GM21360 (cell line): ENCODE data around the gene CDIPT.
A peak's percentile ranks its signal among the peaks of the same experiment; 100 is the strongest.

Source experiments
- ATAC-seq: cut with Tn5 transposase; IDR thresholded peaks from one replicate; pipeline ENCODE4 v1.9.1; 2021; ENCODE audit warnings: mild to moderate bottlenecking, moderate library complexity; ENCODE audit not compliant: unreplicated experiment

The CDIPT gene

DNA sequence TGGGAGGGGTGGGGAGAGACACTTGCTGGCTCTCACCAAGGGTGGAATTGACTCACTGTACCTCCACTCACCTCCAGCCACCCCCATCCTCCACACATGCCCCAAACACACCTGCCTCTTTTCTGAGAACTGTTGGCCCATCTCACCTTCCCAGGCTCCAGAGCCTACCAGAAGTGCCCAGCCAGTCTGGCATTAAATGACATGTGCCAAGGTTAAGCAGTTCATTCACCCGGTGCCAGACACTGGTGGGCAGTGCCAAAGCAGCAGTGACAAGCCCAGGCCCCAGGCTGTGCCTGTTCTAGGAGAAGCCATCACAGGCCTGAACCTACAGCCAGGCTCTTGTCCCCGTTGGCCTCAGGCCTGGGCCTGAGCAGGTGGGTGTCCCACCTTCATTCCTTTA is 31.5 kb downstream of the CDIPT start:
- no peak for ATAC-seq

GRCh38 chr16:29830774-29831173 is 32.3 kb downstream of the CDIPT start:
- no peak for ATAC-seq

DNA sequence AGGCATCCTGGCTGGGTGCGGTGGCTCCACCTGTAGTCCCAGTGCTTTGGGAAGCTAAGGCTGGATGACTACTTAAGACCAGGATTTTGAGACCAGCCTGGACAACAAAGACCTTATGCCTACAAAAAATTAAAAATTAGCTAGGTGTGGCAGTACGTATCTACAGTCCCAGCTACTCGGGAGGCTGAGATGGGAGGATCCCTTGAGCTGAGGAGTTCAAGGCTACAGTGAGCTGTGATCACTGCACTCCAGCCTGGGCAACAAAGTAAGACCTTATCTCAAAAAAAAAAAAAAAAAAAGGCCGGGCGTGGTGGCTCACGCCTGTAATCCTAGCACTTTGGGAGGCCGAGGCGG is 36.7 kb downstream of the CDIPT start:
- ATAC-seq, result no peak

DNA sequence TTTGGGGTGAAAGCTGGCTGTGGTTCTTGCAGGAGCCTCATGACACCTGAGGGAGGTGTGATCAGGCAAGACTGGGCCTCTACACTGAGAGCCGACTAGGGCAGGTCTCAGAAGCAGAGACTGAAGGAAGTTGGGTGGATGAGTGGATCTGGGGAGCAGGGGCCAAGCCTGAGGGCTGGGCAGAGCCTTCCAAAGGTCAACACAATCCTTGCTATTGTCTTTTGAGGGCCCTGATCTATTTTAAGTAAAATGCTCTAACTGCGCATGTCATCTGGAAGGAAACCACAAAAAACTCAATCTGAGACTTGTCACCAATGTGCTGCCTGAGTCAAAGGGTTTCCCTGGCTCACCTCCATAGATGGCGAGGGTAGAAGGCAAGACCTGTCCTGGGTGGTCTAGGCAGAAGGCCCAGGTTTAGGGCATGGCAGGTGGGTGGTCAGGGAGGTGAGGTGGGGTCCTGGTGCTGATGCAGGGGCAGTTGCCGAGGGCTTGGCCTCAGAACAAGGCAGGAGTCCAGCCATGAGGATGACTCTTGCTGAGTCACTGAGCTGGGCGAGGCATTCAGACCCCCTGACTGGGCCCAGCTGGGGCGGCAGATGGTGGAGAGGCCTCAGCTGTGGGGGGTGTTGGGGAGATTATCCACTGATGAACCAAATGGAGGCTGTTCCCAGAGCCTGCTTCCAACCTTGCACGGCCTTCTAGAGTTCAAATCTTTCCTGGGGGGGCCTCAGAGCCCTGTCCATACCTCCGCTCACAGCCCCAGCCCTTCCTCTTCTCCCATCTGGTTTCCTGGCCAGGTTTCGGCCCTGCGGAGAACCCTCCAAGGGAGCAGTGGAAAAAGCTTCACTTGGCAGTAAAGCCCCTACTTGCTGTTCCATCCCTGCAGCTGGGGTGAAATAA is 37.6 kb downstream of the CDIPT start:
- ATAC-seq, result no peak

DNA sequence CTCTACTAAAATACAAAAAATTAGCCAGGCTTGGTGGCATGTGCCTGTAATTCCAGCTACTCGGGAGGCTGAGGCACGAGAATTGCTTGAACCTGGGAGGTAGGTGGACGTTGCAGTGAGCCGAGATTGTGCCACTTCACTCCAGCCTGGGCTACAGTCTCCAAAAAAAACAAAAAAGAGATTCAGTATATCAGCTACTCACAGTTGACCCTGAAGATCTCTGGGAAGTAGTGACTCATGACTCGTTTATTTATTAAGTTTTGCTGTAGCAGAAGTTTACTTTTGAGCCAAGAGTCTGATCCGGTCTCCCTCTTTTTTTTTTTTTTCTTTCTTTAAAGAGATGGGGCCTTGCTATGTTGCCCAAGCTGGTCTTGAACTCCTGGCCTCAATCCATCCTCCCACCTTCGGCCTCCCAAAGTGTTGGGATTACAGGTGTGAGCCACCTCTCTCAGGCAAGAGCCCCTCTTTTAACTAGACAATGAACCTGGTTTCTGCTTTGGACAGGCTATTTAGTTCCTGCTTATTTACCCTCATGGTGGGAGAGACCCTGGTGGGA is 38.4 kb downstream of the CDIPT start:
- no peak for ATAC-seq

GRCh38 chr16:29821643-29822115 is 41.3 kb downstream of the CDIPT start:
- no peak for ATAC-seq

GRCh38 chr16:29820730-29821642 is 42.0 kb downstream of the CDIPT start:
- no peak for ATAC-seq

GRCh38 chr16:29820271-29820701 is 42.7 kb downstream of the CDIPT start, which contains the start of gene MVP:
Gene MVP, plus strand, starts transcription at chr16:29820462. Its CDS starts 10,088 bp downstream, at chr16:29830550.
- ATAC-seq, result no peak

DNA sequence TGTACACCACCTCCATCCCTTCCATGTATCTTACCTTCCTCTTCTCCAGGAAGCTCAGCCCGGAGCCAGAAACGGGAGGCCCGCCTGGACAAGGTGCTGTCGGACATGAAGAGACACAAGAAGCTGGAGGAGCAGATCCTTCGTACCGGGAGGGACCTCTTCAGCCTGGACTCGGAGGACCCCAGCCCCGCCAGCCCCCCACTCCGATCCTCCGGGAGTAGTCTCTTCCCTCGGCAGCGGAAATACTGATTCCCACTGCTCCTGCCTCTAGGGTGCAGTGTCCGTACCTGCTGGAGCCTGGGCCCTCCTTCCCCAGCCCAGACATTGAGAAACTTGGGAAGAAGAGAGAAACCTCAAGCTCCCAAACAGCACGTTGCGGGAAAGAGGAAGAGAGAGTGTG is 43.5 kb downstream of the CDIPT start:
- ATAC-seq, result no peak

DNA sequence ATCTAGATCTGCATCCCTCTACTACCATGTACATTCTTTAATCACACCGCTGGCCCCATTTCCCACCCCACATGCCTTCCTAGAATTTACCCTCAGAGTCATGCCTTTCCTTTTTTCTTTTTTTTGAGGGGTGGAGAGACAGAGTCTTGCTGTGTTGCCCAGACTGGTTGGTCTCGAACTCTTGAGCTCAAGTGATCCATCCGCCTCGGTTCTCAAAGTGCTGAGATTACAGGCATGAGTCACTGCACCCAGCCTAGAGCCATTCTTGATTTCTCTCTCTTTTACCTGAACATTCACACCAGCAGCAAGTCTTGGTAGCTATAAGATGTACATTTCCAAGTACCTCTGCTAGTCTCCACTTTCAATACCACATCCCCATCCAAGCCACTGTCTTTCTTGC is 44.9 kb downstream of the CDIPT start:
- ATAC-seq, result no peak

DNA sequence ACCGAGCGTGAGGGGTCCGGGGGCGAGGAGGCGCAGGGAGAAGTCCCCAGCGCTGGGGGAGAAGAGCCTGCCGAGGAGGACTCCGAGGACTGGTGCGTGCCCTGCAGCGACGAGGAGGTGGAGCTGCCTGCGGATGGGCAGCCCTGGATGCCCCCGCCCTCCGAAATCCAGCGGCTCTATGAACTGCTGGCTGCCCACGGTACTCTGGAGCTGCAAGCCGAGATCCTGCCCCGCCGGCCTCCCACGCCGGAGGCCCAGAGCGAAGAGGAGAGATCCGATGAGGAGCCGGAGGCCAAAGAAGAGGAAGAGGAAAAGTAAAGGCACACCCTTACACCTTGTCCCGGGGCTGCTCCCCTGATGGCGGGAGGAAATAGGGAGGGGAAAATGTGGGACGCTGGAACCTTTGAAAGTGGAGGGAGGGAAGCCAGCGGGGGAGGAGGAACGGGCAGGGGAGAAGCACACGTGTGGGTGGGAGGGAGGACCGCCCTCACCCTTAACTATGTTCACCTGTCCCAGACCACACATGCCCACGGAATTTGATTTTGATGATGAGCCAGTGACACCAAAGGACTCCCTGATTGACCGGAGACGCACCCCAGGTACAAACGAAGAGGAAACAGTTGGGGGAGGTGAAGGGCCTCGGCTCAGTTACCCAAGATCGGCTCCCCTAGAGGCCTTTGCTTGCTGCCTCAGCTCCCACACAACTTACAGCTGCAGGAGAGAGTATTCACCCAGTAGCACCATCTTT is 46.2 kb downstream of the CDIPT start:
- ATAC-seq, result peak; percentile 8

- peak; percentile 47 for ATAC-seq
Observed at GRCh38 chr16:29815793-29816693, 47.0 kb downstream of the CDIPT start, which contains the start of gene PAGR1. Gene PAGR1, plus strand, starts transcription at chr16:29816152. Its CDS starts 374 bp downstream, at chr16:29816526.

GRCh38 chr16:29815032-29815721 is 47.8 kb downstream of the CDIPT start:
- no peak for ATAC-seq

- ATAC-seq, result no peak
Observed at GRCh38 chr16:29814592-29814991, 48.4 kb downstream of the CDIPT start.

DNA sequence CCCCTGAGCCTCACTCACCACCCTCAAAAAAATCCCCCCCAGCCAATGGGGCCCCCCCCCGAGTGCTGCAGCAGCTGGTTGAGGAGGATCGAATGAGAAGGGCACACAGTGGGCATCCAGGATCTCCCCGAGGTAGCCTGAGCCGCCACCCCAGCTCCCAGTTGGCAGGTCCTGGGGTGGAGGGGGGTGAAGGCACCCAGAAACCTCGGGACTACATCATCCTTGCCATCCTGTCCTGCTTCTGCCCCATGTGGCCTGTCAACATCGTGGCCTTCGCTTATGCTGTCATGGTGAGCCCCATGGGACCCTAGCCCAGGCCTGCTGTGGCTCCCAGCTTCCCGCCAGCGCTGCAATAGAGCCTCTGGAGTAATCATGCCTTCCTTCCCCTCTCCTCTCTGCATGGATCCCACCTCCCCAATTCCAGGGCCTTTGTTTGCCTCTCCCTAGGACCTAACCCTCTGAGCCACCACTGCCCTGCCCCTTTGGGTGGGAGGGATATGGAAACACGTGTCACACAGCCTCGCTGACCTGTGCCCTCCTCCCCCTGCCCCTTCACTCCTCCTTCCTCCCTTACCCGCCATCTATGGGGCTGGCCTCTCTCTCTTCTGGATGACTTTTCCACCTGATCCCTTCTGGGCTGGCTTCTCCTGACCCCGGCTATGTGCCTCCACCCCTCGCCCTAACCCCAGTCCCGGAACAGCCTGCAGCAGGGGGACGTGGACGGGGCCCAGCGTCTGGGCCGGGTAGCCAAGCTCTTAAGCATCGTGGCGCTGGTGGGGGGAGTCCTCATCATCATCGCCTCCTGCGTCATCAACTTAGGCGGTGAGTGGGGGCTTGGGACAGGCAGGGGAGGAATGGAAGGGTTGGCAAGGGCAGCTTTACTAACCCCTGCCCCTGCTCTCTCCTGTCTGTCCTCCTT is 49.1 kb downstream of the CDIPT start:
- ATAC-seq, result no peak

DNA sequence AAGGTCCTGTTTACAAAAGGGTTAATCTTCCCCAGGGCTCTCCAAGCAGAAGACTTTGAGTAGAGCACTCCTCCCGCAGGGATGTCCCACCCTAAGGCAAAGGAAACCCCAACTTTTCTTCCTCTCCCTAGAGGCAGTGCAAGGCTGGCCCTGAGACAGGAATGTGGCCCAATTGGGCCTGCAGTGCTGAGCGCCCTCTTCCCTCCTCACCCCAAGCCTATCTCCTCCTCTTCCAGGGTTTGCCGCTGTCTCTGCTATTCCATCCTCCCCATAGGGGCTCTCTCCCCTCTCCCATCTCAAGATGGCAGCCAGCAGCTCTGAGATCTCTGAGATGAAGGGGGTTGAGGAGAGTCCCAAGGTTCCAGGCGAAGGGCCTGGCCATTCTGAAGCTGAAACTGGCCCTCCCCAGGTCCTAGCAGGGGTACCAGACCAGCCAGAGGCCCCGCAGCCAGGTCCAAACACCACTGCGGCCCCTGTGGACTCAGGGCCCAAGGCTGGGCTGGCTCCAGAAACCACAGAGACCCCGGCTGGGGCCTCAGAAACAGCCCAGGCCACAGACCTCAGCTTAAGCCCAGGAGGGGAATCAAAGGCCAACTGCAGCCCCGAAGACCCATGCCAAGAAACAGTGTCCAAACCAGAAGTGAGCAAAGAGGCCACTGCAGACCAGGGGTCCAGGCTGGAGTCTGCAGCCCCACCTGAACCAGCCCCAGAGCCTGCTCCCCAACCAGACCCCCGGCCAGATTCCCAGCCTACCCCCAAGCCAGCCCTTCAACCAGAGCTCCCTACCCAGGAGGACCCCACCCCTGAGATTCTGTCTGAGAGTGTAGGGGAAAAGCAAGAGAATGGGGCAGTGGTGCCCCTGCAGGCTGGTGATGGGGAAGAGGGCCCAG is 50.0 kb downstream of the CDIPT start:
- ATAC-seq, result no peak
